ENCODE measurements around the gene CRTAC1.
A peak's percentile ranks its signal among the peaks of the same experiment; 100 is the strongest.

The CRTAC1 gene

GRCh38 chr10:97923476-97923875 is 106.9 kb downstream of the CRTAC1 start:
- no peak for DNase-seq (ENCODE audit: low read depth in 3 of 3)

- no peak for DNase-seq (ENCODE audit: low read depth in 3 of 3)
Measured at GRCh38 chr10:97923057-97923456, 107.4 kb downstream of the CRTAC1 start.

GRCh38 chr10:97922022-97922758 is 108.2 kb downstream of the CRTAC1 start:
- DNase-seq (ENCODE audit: low read depth in 3 of 3) = no peak

- no peak for DNase-seq (ENCODE audit: low read depth in 3 of 3)
Measured at GRCh38 chr10:97921581-97922021, 108.8 kb downstream of the CRTAC1 start.

GRCh38 chr10:97920865-97921264 is 109.6 kb downstream of the CRTAC1 start:
- DNase-seq (ENCODE audit: low read depth in 3 of 3) = no peak

GRCh38 chr10:97919012-97919411 is 111.4 kb downstream of the CRTAC1 start:
- no peak for DNase-seq (ENCODE audit: low read depth in 3 of 3)

- DNase-seq (ENCODE audit: low read depth in 3 of 3) = no peak
Measured at GRCh38 chr10:97916586-97916985, 113.8 kb downstream of the CRTAC1 start.

- no peak for DNase-seq (ENCODE audit: low read depth in 3 of 3)
Measured at GRCh38 chr10:97915346-97916131, 114.9 kb downstream of the CRTAC1 start.

GRCh38 chr10:97914837-97915211 is 115.6 kb downstream of the CRTAC1 start:
- DNase-seq (ENCODE audit: low read depth in 3 of 3) = peak; percentile 63 to 77 (median 65)

- no peak for DNase-seq (ENCODE audit: low read depth in 3 of 3)
Measured at GRCh38 chr10:97914171-97914836, 116.1 kb downstream of the CRTAC1 start.

- no peak for DNase-seq (ENCODE audit: low read depth in 3 of 3)
Measured at GRCh38 chr10:97913614-97914013, 116.8 kb downstream of the CRTAC1 start.

- no peak for DNase-seq (ENCODE audit: low read depth in 3 of 3)
Measured at GRCh38 chr10:97913193-97913592, 117.2 kb downstream of the CRTAC1 start.

GRCh38 chr10:97911217-97911616 is 119.2 kb downstream of the CRTAC1 start:
- no peak for DNase-seq (ENCODE audit: low read depth in 3 of 3)

- no peak for DNase-seq (ENCODE audit: low read depth in 3 of 3)
Measured at GRCh38 chr10:97910661-97911060, 119.8 kb downstream of the CRTAC1 start.

- DNase-seq (ENCODE audit: low read depth in 3 of 3) = no peak
Measured at GRCh38 chr10:97907830-97908229, 122.6 kb downstream of the CRTAC1 start.

- no peak for DNase-seq (ENCODE audit: low read depth in 3 of 3)
Measured at GRCh38 chr10:97907211-97907610, 123.2 kb downstream of the CRTAC1 start.

GRCh38 chr10:97905276-97905675 is 125.1 kb downstream of the CRTAC1 start:
- no peak for DNase-seq (ENCODE audit: low read depth in 3 of 3)

- no peak for DNase-seq (ENCODE audit: low read depth in 3 of 3)
Measured at GRCh38 chr10:97904576-97904975, 125.8 kb downstream of the CRTAC1 start.

- no peak for DNase-seq (ENCODE audit: low read depth in 3 of 3)
Measured at GRCh38 chr10:97904018-97904381, 126.4 kb downstream of the CRTAC1 start.

- no peak for DNase-seq (ENCODE audit: low read depth in 3 of 3)
Measured at GRCh38 chr10:97903128-97904017, 127.0 kb downstream of the CRTAC1 start.

- no peak for DNase-seq (ENCODE audit: low read depth in 3 of 3)
Measured at GRCh38 chr10:97901381-97901780, 129.0 kb downstream of the CRTAC1 start.

- no peak for DNase-seq (ENCODE audit: low read depth in 3 of 3)
Measured at GRCh38 chr10:97898429-97898828, 132.0 kb downstream of the CRTAC1 start.
